DMS79 treated with DMSO at 0.1 percent for 48 hours (cell line): ENCODE results near the gene POP5.
A peak's percentile ranks its signal among the peaks of the same experiment; 100 is the strongest.

Source experiments
- DNase-seq: peaks from one replicate; lab custom pipeline; 2025; lab: John Stamatoyannopoulos, UW

POP5 gene

DNA sequence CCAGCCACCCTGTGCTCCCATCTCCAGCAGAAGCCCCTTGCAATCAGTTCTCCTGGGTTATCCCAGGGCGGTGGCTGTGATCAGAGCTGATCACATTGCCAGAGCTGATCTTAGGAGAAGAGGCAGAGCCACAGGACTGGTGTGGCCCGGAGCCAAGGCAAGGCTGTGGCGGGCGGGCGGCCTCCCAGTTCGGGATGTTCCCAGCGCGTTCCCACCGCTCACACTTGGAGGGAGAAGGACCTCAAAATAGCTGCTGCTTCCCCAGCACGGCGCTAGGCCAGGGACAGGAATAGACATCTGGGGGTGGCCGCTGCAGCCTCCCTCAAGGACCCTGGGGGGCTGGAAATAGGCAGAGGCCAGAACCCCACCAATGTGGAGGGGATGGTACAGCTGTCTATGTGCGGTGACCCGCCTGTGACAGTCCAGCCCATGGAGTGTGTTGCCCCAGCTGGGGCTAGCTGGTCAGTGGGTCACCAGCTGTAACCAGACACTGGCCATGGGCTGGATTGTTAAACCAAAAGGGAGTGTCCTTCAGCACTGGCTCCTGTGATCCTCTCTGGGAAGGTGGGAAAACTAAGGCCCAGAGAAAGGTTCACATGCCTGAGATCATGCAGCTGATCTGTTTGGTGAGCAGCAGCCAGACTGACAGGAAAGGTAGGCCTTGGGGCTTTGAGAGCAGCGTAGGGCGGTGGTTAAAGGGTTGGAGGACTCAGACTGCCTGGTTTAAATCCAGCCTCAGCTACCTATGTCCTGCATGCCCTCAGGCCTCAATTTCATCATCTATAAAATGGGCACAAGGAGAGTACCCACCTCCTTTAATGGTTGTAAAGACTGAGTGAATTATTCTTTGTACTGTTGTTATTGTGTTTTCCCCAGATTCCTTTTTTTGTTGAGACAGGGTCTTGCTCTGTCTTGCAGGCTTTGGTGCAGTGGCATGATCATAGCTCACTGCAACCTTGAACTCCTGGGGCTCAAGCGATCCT is 8.0 kb upstream of the POP5 start:
- no peak for DNase-seq

DNA sequence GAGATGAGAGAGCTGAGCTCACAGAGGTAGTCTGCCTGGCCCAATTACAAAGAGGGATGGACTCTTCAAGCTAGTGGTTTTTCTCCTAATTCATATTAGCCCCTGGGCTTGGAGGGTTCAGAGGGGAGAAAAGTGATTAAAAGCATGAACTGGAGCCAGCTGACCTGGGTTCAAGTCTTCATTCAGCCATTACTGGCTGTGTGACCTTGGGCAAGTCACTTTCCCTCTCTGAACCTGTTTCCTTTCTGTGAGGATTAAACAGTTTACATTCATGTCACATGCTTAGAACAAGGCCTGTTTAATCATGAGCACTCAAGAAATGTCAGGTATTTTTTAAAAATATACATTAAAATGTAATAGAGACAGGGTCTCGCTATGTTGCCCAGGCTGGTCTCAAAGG is 7.2 kb upstream of the POP5 start:
- DNase-seq, result no peak

DNA sequence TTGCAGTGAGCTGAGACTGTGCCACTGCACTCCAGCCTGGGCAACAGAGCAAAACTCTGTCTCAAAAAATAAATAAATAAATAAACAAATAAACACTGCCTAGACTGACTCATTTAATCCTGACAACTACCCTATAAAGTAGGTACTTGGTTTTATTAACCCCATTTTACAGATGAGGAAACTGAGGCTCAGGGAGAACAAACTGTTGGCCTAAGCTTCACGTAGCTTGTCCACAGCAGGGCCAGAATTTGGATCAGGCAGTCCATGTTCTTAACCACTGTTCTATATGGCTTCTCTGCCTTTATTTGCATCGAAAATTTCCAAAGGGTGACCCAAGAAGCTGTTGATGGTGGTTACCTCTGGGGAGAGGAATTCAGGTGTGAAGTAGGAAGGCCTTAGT is 5.7 kb upstream of the POP5 start:
- no peak for DNase-seq

DNA sequence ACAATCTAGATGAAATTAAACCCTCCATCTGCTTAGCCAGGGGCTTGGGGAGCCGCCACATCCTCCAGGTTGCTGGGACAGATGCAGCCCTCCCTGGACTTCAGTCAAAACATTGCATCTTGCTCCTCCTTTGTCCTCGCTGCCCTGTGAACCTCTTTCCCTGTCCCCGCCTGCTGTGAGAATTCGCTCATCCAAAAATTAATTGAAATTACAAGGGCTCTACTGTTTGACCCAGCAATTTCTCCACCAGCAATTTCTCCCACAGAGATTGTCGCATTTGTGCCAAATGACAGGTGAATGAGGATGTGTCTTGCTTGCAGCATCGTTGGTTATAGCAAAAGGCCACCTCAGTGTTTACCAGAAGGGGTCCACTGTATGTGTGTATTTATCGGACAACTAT is 5.0 kb upstream of the POP5 start:
- no peak for DNase-seq

DNA sequence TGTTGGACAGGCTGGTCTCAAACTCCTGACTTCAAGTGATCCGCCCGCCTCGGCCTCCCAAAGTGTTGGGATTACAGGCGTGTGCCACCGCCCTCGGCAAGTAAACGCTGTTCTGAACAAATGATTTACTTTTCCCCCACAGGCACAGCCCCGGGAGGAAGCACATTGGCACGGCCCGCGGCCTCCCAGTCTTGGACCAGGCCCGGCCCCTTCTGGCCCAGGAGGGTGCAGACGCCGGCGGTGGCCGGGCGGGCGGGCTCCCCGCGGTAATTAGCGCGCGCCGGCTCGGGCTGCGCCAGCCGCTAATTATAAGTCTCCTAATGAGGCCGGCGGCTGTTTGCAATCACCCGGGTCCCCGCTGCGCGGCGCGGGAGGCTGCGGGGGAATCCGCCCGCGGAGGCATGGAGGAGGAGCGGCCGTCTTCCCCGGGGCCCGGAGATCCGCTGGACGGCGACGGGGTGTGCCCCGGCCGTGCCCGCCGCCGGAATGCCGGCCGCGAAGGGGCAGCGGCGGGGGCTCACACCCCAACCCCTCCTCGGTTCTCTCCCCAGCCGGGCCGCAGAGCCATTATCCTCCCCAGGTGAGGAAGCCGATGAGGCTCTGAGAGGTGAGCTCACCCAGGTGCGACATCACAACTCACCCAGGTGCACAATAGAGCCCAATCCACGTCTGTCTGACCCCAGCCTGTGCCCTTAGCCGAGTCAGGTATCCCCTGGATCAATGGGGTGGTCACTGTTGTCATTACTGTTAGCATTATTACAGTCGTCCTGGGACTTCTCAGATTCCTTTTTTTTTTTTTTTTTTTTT is 3.3 kb upstream of the POP5 start:
- peak; percentile 10 for DNase-seq

DNA sequence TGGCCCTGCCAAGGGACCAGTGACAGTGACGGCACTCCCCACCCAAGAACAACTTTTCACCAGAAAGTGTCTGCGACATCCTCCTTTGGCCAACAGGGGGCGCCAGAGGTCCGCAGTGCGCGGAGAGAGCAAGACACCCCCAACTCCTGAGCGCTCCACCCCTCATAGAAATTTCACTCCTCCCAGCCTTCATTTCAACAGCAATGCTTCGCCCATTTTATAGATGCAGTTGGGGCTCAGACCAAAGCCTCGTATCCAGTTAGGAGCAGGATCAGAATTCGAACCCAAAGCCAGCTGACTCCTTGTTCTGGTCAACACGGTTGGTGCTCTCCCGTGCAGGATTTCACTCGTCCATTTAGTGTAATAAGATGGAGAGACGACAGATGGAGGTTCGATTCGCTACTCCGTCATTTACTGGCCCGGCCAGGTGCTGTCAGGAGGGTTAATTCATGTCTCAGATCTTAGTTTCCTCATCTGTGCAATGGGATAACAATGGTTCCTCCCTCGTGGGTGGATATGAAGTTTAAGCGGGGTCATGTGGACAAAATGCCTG is 2.4 kb upstream of the POP5 start:
- peak; percentile 39 for DNase-seq

DNA sequence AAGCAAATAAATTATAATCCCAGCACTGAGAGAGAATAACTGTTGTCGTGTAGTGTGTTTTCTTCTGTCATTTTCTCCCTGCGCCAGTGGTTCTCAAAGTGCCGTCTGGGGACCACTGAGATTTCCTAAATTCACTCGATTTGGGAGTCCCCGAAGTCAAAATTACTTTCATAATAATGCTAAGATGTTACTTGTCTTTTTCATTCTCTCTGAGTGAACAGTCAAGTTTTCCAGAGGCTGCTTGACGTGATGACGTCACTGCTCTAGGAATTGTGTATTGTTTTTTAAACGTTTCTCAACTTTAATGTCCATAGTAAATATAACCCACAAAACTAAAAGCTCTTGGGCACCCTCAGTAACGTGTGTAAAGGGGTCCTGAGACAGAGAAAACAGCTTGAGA is 796 bp upstream of the POP5 start:
- DNase-seq, result no peak

DNA sequence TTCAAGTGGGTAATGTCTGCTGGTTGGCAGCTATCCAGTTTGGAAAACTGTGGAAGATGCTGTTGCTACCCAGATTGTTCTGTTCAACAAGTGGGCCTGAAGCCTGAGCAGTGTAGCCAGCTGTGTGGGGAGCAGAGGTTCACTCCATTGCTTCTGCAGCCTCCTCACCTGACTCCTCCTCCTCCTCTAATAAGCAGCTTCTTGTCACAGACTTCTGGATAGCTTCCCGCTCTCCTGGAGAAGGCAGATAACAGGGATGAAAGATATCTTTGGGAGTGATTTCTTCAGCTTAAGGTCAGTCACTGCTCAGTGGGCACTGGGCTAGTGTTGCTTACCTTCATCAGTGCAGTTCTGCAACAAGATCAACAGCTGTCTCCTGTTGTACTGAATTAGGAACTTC is 2.0 kb downstream of the POP5 start:
- DNase-seq, result peak; percentile 54

DNA sequence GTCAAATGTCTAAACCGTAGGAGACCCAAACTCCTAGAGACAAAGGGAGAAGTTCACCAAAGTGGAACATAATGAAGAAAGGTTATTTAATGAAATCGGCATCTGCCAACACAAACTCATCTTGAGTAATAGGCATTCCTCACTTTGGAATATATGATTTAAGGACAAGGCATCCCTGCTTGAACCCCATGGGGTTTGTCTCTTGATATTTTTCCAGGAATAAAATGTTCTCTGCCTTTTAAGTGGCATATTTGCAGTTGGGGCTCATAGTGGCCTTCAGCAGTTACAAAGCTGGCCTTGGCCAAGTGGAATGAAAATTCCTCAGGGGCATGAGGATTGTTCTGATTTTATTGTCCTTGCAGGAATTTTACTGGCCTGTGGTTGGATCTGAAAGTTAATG is 7.1 kb downstream of the POP5 start:
- no peak for DNase-seq

DNA sequence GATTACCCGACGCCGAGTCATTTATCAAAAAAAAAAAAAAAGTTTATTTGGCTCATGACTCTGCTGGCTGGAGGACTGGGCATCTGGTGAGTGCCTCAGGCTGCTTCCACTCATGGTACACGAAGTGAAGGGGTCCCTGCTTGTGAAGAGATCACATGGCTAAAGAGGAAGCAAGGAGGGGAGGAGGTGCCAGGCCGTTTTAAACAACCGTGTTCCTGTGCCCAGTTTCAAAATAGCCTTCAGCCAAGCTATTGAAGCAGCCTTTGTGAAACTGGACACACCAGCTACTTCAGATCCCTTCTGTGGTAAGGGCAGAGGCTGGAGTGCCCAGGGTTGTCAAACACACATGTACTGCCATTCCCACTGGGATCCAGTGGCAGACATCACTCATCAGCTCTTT is 7.6 kb downstream of the POP5 start:
- no peak for DNase-seq

DNA sequence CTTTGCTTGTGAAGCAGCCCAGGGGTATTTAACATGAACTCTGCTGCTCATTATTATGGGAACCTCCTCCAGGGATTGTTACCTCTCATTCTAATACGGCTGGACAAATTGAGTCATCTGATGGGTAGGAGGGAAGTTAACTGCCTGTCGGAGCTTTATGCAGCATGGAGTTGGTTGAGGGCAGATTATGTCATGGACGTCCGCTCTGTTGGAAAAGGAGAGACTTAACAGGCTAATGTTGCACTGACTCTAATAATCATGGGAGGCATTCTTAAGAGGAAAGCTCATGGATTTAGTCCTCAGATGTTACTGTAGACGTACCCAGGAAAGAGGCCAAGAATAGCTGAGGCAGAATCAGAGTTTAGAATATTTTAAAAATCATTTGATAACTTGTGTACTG is 9.9 kb downstream of the POP5 start:
- no peak for DNase-seq

DNA sequence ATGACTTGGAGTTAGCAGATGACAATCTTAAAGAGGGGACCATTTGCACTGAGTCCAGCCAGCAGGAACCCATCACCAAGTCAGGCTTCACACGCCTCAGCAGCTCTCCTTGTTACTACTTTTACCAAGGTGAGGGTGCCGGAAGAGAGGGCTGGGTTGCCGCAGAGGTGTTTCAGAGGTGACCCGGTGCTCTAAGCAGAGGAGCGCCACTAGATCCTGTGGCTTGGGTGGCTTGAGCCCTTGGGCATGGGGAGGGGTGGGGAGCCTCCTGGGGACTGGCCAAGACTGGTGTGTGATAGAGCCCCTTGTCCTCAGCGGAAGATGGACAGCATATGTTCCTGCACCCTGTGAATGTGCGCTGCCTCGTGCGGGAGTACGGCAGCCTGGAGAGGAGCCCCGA is 17.7 kb downstream of the POP5 start:
- no peak for DNase-seq

DNA sequence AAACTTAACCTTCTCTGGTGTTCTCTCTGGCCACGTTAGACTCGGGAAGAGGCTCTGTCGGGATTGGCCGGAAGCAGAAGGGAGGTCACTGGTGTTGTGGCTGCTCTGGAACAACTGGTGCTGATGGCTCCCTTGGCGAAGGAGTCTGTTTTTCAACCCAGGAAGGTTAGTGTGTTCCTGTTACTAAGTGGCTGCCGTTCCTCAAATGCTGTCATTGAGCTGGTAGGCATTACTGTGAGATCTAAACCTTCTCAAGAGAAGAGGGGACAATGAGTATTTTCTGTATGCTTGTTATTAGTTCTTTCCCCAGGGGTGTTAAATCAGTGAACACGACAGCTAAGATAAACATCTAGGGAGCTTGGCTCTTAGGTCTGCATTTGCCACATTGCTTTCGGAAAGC is 18.3 kb downstream of the POP5 start:
- DNase-seq, result no peak

DNA sequence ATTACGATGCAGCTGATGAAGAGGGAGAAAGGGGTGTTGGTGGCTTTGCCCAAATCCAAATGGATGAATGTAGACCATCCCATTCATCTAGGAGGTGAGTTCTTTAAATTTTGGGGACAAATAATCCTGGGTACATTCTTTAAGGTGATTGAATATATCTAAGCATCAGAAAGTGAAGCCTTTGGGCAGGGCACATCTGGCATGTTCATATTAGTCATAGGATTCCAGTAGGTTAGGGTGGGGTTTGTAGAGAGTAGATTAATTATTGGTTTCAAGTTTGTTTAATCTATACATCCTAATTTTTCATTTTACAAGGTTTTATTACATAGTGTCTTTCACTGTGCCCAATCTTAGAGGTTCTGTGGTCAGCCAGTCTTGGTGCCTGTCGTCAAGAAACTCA is 23.6 kb downstream of the POP5 start:
- no peak for DNase-seq

DNA sequence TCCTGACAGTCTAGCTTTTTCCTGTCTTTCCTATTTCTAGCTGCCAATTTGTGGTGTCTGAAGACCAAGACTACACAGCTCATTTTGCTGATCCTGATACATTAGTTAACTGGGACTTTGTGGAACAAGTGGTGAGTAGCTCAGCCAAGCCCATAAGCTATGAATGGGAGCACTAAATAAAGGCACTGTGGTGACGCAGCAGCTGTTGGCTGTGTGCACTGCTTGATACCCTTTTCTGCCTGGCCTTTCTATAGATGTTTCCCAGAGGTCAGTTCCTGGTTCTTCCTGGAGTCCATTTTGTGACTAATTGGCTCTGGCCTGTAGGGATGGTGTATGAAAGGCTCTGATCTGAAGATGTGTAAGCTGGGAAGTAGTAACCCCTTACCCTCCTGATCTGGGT is 26.5 kb downstream of the POP5 start:
- no peak for DNase-seq

DNA sequence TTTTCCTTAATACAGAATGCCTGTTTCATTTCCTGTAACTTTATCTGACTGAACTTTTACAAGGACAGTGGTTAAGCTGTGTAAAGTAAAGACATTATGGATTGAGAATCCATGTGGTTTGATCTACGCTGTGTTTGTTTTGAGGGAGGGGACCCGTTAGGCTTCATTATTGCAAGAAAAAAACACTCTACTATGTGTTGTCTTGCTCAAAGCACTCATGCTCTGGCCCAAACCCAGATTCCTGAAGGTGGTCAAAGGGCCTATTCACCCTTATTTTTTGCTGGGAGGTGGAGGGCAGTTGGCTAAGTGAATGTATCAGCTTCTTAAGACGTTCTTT is 35.2 kb downstream of the POP5 start:
- no peak for DNase-seq

DNA sequence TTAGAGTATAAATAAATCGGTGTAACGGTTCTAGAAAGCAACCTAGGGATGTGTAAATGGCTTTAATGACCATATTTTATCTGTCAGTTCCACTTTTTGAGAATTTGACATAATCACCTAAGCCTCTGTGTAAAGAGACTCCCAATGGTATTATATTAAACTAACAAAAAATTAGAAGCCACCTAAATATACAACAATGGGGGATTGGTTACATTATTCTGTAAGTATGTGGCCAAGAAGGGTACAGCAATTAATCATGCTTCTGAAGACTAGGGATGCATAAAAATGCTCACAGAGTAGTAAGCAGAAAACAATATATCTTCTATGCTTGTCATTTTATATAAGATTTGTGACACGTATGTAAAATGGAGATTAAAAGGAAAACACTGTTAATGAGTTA is 36.5 kb downstream of the POP5 start:
- DNase-seq, result no peak

DNA sequence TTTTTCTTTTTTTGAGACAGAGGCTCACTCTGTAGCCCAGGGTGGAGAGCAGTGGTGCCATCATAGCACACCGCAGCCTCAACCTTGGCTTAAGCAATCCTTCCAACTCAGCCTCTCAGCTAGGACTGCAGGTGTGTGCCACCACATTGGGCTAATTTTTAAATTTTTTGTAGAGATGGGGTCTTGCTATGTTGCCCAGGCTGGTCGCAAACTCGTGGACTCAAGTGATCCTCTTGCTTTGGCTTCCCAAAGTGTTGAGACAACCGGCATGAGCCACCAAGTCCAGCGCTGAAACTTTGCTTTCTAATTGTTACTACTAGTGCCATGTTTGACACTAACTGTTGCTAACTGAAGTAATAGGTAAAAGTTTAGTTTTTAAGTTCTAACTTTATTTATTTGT is 39.0 kb downstream of the POP5 start:
- no peak for DNase-seq

DNA sequence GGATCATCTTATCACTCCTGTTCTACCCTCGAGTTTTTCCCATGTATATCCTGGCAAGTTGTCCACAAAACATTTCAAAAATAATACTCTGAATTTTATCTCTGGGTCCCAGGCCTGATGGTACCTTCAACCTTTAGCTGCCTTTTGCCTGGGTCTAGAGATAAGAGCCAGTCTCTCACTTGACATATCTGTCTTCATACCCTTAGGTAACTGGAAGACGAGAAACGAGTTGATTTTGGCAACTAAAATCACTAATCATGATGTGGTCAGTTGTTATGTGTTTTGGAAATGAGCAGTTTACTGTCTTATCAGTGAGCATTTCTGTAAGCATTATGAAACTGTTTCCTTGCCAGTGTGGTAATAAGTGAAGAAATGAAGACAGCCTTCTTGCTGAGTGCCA is 40.8 kb downstream of the POP5 start:
- DNase-seq, result no peak

DNA sequence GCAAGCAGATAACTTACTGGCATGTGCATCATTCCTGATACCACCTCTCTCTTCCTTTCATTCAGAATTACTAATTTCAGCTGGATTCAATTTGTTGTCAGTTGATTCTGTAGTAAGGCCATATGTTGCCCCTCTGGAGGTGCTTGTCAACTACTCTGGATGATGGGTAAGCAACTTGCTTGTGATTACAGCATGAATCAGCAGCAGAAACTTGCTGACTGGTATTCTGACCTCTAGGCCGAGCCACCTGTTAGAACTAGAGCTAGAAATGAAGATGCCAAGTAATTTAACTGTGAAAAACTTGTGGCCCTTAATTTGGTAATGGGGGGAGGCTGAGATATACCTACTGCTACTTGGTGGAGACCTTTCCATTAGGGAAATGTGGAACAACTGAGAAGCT is 41.9 kb downstream of the POP5 start:
- no peak for DNase-seq

DNA sequence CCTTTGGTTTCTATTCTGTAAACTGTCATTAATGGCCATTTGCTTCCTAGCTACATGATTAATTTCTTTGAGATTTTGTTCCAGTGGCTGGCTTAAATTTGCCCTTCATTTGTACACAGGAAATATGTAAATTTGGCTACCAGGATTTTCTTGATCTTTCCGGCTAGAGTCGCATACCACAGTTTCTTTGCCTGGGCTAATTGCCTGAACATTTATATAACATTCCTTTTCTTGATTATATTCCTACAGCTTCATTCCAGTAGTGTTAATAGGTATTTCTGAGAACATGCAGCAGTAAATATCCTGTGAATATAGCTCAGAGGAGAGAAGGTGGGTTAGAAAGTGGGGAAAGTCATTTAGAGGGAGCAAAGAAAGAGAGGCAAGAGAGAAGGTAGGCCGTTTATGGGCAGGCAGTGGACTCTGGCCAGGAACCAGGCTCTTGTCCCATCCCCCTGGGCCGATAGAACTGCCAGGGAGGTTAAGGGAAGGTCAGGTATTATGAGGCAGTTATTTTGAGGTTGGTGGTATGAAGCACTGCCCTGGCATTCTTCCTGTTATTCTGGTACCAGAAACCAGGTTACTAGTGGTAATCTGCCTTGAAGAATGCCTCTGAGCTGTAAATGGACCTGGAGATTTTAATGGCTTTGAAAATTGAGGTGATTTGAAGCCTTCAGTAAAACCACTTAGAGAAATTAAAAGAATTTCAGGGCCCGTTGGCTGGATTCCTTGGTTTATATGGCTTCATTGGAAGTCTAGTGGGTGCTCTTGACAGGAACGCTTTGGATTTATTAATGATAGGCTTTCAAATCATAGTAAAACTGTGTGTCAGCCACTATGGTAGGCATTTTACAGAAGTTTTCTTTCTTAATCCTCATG is 42.7 kb downstream of the POP5 start:
- peak; percentile 85 for DNase-seq

DNA sequence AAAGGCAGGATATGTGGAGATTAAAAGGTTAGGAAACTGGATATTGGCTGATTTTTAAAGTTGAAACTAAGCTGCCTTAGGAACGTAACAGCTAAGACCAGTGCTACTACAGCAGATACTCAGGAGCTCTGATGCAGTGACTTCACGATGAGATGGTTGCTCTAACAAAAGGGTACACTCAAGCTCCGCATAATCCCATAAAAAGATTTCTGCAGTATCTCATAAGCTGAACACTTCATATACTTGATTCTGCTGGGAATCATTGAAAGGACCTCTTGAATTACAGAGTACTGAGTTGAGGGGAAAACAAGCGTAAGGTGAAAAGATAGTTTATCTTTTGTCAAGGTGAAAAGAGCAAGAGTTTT is 43.4 kb downstream of the POP5 start:
- peak; percentile 16 for DNase-seq
